ENCODE data around the gene AADAT. TPM values are rescaled to one million over a fixed set of nuclear protein-coding genes. Genes with fewer than 3 reads are reported as not detected.
"Not testable (repeated sequence)": the region's sequence is repeated elsewhere in the genome, so short reads cannot be mapped to it uniquely, and the experiment has no call there.

AADAT gene
- total RNA-seq, 2 donors from 2014 or later: 1.2 to 1.6 TPM

DNA sequence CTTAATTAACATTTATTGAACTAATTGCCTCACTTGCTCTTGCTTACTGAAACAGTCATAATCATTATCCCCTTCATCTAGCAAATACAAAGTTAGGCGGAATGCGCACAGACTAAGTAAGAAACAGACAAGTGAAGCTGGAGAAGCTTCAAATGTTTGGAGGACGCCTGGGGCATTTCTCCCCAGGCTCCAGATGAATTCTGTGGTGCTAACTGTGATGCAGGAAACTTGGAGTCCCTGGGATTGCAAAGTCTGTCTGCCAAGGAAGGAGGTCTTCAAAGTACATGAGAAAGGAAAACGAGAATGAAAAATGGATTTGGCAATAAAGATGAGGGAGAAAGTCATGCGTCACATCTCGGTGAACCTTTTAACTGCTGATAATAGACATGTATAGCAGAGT lies 40.0 kb downstream of the AADAT start:
- Histone ChIP-seq H3K36me3 (no peaks in the 10 kb centered on the region), H3K27ac (no peak overlapping the region), H3K9me3 (no peaks in the 10 kb centered on the region), H3K4me1 (no peaks in the 10 kb centered on the region), H3K4me3 (no peak overlapping the region), H3K27me3 (no peaks in the 10 kb centered on the region)
- TF ChIP-seq, protein P1, sequence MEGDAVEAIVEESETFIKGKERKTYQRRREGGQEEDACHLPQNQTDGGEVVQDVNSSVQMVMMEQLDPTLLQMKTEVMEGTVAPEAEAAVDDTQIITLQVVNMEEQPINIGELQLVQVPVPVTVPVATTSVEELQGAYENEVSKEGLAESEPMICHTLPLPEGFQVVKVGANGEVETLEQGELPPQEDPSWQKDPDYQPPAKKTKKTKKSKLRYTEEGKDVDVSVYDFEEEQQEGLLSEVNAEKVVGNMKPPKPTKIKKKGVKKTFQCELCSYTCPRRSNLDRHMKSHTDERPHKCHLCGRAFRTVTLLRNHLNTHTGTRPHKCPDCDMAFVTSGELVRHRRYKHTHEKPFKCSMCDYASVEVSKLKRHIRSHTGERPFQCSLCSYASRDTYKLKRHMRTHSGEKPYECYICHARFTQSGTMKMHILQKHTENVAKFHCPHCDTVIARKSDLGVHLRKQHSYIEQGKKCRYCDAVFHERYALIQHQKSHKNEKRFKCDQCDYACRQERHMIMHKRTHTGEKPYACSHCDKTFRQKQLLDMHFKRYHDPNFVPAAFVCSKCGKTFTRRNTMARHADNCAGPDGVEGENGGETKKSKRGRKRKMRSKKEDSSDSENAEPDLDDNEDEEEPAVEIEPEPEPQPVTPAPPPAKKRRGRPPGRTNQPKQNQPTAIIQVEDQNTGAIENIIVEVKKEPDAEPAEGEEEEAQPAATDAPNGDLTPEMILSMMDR (IDR thresholded peaks at IDR 0.05): no peak
- no peak for DNase-seq (ENCODE audit: low spot score)

DNA sequence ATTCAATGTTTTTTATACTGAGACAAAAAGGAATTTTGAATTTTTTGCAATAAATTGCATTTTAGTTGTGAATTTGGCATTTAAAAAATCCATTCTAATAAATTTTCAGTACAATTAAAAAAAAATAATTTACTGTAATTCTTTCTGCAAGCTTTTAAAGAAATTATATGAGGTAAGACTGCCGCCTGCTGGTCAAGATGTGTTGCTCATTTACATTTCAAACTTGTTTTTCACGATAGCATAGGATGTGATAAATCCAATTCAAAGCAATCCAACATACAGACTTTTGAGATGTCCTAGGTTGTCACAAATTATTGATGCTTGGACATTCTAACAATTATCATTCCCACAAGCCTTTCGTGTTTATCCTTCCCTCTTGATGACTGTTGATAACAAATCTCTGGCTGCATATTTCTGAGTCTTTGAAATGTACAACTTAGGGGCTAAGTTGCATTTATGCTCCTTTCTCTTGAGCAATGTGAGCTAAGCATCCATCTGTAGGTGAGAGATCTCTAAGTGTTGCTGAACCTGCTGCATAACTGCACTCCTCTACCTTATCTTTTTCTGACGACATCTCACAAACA lies 41.9 kb downstream of the AADAT start:
- Histone ChIP-seq H3K9me3 (no peaks in the 10 kb centered on the region), H3K4me3 (no peak overlapping the region), H3K27ac (no peak overlapping the region), H3K27me3 (no peaks in the 10 kb centered on the region), H3K4me1 (no peaks in the 10 kb centered on the region), H3K36me3 (no peaks in the 10 kb centered on the region)
- DNase-seq (ENCODE audit: low spot score): peak; percentile 65
- TF ChIP-seq, protein P1 (IDR thresholded peaks at IDR 0.05): peak; percentile 65 to 81

DNA sequence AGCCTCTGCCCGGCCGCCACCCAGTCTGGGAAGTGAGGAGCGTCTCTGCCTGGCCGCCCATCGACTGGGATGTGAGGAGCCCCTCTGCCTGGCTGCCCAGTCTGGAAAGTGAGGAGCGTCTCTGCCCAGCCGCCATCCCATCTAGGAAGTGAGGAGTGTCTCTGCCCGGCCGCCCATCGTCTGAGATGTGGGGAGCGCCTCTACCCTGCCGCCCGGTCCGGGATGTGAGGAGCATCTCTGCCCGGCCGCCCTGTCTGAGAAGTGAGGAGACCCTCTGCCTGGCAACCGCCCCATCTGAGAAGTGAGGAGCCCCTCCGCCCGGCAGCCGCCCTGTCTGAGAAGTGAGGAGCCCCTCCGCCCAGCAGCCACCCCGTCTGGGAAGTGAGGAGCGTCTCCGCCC lies 43.6 kb downstream of the AADAT start:
- not testable (repeated sequence) for H3K9me3 ChIP-seq; DNase-seq (ENCODE audit: low spot score); H3K27ac ChIP-seq; H3K4me3 ChIP-seq; H3K27me3 ChIP-seq; H3K4me1 ChIP-seq; H3K36me3 ChIP-seq

DNA sequence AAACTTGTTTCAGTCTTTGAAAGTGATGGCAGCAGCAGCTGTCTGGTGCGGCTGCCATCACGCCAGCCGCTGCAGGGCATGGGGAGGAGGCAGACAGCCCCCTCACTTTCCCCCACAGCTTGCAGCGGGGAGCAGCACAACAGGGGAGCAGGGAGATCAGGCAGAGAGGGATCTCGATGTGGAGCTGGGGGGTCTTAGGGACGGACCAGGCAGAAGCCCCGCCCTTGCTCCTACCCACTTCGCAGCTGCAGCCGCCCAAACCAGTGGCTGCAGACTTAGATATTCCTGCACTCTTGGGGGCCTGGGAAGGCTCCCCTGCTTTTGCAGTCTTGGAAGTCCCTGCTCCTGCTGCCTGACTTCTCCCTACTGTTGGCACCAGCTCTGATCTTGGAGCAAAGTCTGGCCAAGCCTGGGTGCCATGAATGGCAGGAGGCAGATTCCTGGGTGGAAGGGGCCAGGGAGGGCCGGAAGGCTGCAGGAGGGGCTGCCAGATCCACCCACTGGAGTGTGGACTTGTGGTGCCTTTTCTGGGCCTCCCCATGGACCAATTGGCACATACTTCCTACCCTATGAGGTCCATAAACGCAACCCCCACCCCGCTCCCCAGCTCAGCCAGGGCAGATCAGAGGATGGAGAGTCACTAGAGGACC lies 49.6 kb downstream of the AADAT start:
- no peaks in the 10 kb centered on the region for H3K4me1 ChIP-seq
- TF ChIP-seq, protein P1 (IDR thresholded peaks at IDR 0.05): no peak
- no peak overlapping the region for H3K4me3 ChIP-seq
- no peaks in the 10 kb centered on the region for H3K36me3 ChIP-seq
- DNase-seq (ENCODE audit: low spot score): no peak
- H3K27me3 ChIP-seq: no peaks in the 10 kb centered on the region
- no peak overlapping the region for H3K27ac ChIP-seq
- H3K9me3 ChIP-seq: no peaks in the 10 kb centered on the region

DNA sequence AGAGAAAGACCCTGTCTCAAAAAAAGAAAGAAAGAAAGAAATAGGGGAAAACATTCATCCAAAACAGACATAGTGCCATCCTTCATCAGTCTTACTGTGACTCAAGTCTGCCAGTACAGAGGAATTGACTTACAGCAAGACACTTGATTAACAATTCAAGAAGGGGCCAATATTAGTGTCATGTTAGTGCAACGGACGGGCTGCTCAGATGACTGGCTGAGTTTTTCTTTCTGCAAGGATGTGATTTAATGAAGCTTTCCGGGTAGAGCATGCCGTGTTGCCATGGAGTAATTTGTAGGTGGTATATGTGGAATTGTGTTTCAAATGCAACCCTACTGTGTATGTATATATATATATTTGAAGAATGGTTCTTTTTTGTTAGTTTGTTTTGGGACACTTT lies 51.0 kb downstream of the AADAT start:
- Histone ChIP-seq H3K36me3 (no peaks in the 10 kb centered on the region), H3K9me3 (no peaks in the 10 kb centered on the region), H3K27ac (no peak overlapping the region), H3K4me3 (no peak overlapping the region), H3K4me1 (no peaks in the 10 kb centered on the region), H3K27me3 (no peaks in the 10 kb centered on the region)
- TF ChIP-seq, protein P1 (IDR thresholded peaks at IDR 0.05): no peak
- DNase-seq (ENCODE audit: low spot score): no peak

DNA sequence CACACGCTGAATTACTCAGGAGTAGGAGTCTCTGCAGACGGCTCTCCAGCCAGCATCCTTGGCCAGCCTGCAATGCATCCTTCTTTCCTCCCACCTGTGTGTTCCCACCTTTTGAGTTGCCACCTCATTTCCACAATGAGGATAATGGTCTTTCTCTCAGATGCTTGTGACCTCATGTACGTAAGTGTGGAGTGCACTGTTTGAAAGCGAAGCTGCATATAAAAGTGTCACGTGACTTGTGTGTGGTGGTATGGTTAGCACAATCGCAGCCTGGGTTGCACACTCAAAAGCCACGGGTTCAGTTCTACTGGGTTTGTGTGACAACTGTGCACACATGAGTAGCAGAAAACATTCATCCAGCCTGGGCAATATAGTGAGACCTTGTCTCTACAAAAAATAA lies 51.5 kb downstream of the AADAT start:
- Histone ChIP-seq H3K4me1 (no peaks in the 10 kb centered on the region), H3K27ac (no peak overlapping the region), H3K4me3 (no peak overlapping the region), H3K36me3 (no peaks in the 10 kb centered on the region), H3K9me3 (no peaks in the 10 kb centered on the region), H3K27me3 (no peaks in the 10 kb centered on the region)
- TF ChIP-seq, protein P1 (IDR thresholded peaks at IDR 0.05): no peak
- DNase-seq (ENCODE audit: low spot score): no peak
